GM18520 (cell line): ENCODE data around the gene PRIMA1.

Experiments
- ATAC-seq: cut with Tn5 transposase; IDR thresholded peaks from one replicate; pipeline ENCODE4 v1.9.1; 2021; ENCODE audit not compliant: unreplicated experiment

PRIMA1 gene

GRCh38 chr14:93759719-93760307, 28.5 kb downstream of the PRIMA1 start:
- ATAC-seq = no peak

GRCh38 chr14:93757206-93757605, 31.1 kb downstream of the PRIMA1 start:
- ATAC-seq = no peak

GRCh38 chr14:93753647-93754046, 34.6 kb downstream of the PRIMA1 start:
- ATAC-seq = no peak

GRCh38 chr14:93752980-93753561, 35.2 kb downstream of the PRIMA1 start:
- ATAC-seq = no peak

GRCh38 chr14:93751946-93752655, 36.2 kb downstream of the PRIMA1 start:
- ATAC-seq = no peak

GRCh38 chr14:93749076-93749420, 39.2 kb downstream of the PRIMA1 start:
- no peak for ATAC-seq

- ATAC-seq = no peak
These were observed 39.8 kb downstream of the PRIMA1 start for GRCh38 chr14:93748208-93749075.

GRCh38 chr14:93747560-93747959, 40.7 kb downstream of the PRIMA1 start:
- ATAC-seq = no peak

- ATAC-seq = no peak
These were observed 41.2 kb downstream of the PRIMA1 start for GRCh38 chr14:93747102-93747501.

GRCh38 chr14:93745603-93746273, 42.5 kb downstream of the PRIMA1 start:
- no peak for ATAC-seq

GRCh38 chr14:93744876-93745275, 43.4 kb downstream of the PRIMA1 start:
- no peak for ATAC-seq

GRCh38 chr14:93744176-93744575, 44.1 kb downstream of the PRIMA1 start:
- ATAC-seq = no peak

GRCh38 chr14:93743270-93744060, 44.8 kb downstream of the PRIMA1 start:
- no peak for ATAC-seq

GRCh38 chr14:93742761-93743160, 45.5 kb downstream of the PRIMA1 start:
- ATAC-seq = no peak

- ATAC-seq = no peak
These were observed 46.6 kb downstream of the PRIMA1 start for GRCh38 chr14:93741556-93742230.

GRCh38 chr14:93737634-93738033, 50.7 kb downstream of the PRIMA1 start:
- no peak for ATAC-seq

GRCh38 chr14:93736378-93737014, 51.8 kb downstream of the PRIMA1 start:
- ATAC-seq = no peak

- no peak for ATAC-seq
These were observed 53.1 kb downstream of the PRIMA1 start for GRCh38 chr14:93735206-93735605.
